Measurements from ENCODE around the gene PPM1E. TPM values are rescaled to one million over a fixed set of nuclear protein-coding genes. Genes with fewer than 3 reads are reported as not detected.

PPM1E gene
- total RNA-seq, 1 experiment from 2014 or later, result 0.24 TPM

GRCh38 chr17:58996968-58997367 lies 241.3 kb downstream of the PPM1E start:
- DNase-seq (ENCODE audit: low read depth), result no peak

DNA sequence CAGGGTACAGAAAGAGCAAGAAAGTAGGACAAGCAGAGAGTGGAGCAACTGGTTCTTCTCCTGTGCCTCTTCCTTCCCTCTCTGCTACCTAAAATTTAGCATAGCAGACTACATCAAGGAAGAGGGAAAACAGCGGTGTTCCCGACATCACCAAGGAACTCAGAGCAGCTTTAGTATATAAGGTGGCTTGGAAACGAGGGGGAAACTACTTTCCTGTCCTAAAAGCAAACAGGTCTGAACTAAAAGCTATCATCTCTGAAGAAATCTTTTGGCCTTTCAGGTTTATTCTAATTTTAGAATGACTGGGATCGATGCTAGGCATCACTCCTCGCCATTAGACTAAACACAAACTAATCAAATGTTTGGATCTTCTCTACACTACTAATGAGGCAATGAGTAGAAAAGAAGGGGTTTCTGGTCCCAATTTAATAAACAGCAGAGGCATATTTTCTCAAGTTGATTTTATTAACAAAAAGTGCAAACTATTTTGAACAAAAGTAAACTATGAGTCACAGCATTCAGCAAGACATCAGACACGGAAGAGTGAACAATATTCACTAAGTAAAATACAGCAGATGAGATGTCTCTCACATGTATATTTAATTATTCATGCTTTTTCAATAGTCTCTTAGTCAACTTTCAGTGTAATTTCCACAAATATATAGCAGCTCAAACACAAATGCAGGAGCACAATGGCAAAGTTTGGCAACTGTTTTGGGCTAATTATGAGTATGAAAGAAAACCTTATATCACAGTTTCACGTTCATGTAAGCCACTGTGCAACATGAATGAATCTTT lies 242.3 kb downstream of the PPM1E start:
- no peak for DNase-seq (ENCODE audit: low read depth)

GRCh38 chr17:58998871-58999270 lies 243.2 kb downstream of the PPM1E start:
- no peak for DNase-seq (ENCODE audit: low read depth)

DNA sequence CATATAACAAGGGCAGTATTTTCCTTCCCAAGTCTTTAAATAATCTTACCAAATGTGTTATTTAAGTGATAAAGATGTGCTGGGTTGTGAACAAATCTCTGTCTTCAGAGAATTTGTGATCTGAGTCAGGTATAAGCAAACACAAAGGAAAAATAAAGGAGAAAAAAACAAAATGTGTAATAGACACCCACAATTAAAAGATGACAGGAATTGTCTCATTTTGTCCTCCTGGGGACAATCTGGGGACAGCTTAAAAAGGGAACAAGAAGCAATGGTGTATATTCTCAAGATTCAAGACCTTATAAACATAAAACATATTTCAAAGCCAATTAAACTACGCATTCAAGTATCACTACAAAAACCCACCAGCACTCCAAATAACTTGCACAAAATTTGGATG lies 243.8 kb downstream of the PPM1E start:
- no peak for DNase-seq (ENCODE audit: low read depth)

DNA sequence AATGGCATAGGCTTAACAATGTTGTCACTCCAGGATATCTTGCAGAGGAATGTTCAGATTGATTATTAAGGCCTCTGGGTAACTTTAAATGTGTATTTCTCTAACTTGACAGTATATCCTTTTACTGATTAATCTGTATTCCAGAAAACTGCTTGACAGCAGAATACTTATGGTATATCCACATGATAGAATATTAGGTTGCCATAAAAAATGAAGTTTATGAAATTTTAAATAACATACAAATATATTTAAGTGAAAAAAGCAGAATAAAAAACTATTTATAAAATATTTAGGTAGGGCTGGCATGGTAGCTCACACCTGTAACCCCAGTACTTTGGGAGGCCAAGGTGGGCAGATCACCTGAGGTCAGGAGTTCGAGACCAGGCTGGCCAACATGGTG lies 244.4 kb downstream of the PPM1E start:
- no peak for DNase-seq (ENCODE audit: low read depth)

GRCh38 chr17:59001158-59001814 lies 245.6 kb downstream of the PPM1E start:
- peak; percentile 58 for DNase-seq (ENCODE audit: low read depth)

GRCh38 chr17:59002126-59002525 lies 246.5 kb downstream of the PPM1E start:
- DNase-seq (ENCODE audit: low read depth), result no peak

DNA sequence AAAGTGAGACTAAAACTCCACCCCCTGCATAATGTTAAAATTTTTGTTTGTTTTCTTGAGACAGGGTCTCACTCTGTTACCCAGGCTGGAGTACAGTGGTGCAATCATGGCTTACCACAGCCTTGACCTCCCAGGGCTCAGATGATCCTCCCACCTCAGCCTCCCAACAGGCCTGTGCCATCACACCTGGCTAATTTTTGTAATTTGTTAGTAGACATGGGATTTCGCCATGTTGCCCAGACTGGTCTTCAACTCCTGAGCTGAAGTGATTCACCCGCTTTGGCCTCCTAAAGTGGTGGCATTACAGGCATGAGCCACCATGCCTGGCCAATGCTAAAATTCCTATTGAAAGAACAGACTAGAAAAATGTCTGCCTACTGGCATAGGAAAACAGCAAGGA lies 247.2 kb downstream of the PPM1E start:
- no peak for DNase-seq (ENCODE audit: low read depth)

DNA sequence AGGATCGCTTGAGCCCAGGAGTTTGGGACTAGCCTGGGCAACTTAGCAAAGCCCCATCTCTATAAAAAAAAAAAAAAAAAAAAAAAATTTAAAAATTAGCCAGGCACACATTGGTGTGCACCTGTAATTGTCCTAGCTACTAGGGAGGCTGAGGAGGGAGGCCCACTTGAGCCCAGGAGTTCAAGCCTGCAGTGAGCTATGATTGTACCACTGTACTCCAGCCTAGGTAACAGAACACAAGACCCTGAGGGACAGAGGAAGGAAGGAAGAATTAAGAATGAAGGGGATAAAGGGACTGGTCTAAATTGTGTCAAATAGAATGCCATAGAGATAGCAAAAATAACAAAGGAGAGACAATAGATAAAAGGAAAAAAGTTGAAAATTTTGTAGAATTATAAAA lies 248.2 kb downstream of the PPM1E start:
- DNase-seq (ENCODE audit: low read depth), result no peak

DNA sequence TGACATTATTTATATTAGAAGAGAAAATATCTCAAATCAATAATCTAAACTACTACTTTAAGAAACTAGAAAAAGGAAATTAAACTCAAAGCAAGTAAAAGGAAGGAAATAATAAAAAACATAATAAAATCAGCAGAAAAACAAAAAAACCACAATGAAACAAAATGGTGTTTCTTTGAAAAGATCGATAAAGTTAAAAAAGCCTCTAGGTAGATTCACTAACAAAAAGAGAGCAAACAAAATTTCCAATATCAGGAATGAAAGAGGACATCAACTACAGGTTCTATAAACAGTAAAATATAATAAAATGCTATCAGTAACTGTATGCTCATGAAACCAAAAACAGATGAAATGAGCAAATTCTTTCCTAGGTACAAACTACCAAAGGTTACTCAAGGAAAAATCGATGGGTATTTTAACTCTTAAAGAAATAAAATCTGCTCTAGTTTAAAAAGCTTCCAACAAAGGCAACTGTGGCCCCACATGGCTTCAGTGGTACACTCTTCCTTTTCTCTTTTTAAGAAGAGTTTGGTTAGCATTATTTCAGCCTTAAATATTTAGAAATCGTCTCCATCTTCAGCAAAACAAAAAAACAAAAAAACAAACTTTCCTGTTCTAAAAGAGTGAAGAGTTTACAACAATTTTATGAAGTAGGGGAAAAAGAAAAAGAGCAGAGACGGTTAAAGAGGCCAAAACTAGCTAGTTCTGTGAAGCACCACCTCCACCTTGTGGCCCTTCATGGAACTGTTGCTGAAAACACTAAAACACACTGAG lies 248.9 kb downstream of the PPM1E start:
- peak; percentile 46 for DNase-seq (ENCODE audit: low read depth)

- DNase-seq (ENCODE audit: low read depth), result no peak
Measured at GRCh38 chr17:59007995-59008394, 252.3 kb downstream of the PPM1E start.

GRCh38 chr17:59008737-59009136 lies 253.1 kb downstream of the PPM1E start:
- no peak for DNase-seq (ENCODE audit: low read depth)

DNA sequence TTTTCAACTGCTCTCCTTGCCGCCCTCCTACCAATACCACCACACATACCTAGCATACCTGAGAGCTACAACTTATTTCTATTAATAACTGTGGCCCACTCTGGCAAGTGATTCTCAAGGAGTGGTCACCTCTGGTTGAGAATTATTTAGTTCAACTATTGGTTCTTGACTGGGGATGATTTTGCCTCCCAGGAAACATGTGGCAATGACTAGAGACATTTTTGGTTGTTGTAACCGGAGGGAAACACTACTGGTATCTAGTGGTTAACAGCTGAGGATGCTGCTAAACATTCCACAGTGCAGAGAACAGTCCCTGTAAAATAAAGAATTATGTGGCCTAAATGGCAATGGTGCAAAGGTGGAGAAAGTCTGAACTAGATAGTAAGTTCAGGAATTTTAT lies 254.4 kb downstream of the PPM1E start:
- DNase-seq (ENCODE audit: low read depth), result no peak

- DNase-seq (ENCODE audit: low read depth), result no peak
Measured at GRCh38 chr17:59011975-59012374, 256.3 kb downstream of the PPM1E start.

GRCh38 chr17:59018019-59018418 lies 262.4 kb downstream of the PPM1E start:
- no peak for DNase-seq (ENCODE audit: low read depth)

- no peak for DNase-seq (ENCODE audit: low read depth)
Measured at GRCh38 chr17:59024916-59025315, 269.3 kb downstream of the PPM1E start.

- DNase-seq (ENCODE audit: low read depth), result no peak
Measured at GRCh38 chr17:59026176-59026939, 270.7 kb downstream of the PPM1E start.

- DNase-seq (ENCODE audit: low read depth), result no peak
Measured at GRCh38 chr17:59027750-59028149, 272.1 kb downstream of the PPM1E start.

DNA sequence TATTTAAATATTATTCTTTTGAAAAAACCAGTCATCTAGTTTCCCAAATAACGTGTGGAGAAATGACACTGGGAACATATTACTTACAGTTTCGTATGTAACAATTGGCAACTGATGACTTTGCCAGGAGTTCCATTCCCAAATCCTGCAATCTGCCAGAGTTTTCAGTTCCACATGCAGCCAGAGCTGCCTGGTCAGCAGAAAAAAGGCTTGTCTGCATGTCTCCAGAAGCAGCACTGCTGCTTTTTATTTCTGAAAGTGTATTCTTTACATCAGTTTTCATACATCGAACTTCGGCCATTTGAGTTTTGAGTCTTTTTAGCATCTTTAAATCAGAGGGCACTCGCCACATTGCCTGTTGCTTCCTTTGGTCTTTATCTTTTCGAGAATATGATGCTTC lies 272.7 kb downstream of the PPM1E start:
- no peak for DNase-seq (ENCODE audit: low read depth)

GRCh38 chr17:59030811-59031210 lies 275.2 kb downstream of the PPM1E start:
- DNase-seq (ENCODE audit: low read depth), result no peak
